Esophagus squamous epithelium (tissue), 4 donors: ENCODE results near the gene ZSWIM4.

Experiments
- CTCF ChIP-seq, 6 experiments: fragments of 450-650 bp in 4 of 6; fragments of 200-600 bp in 2 of 6; sonication (generic) in 2 of 6; IDR thresholded peaks; one replicate each; pipeline ENCODE4 v1.5.1; 2016 to 2019; ENCODE audit warnings: antibody characterized with exemption in 6 of 6, mild to moderate bottlenecking in 4 of 6, moderate library complexity in 4 of 6
- POLR2A ChIP-seq, 4 donors: fragments of 450-650 bp; IDR thresholded peaks; one replicate each; pipeline ENCODE4 v1.6.1; 2017; ENCODE audit warnings: antibody characterized with exemption in 4 of 4, mild to moderate bottlenecking in 4 of 4, moderate library complexity in 3 of 4

- TF ChIP-seq CTCF (IDR thresholded peaks at IDR 0.05) (no peak), POLR2A (IDR thresholded peaks at IDR 0.05) (no peak)
Measured at GRCh38 chr19:13872339-13872694, 77.1 kb downstream of the ZSWIM4 start.
